Activated T-cell treated with anti-CD3 and anti-CD28 coated beads, Interleukin-2, amount 50 U/mL, for 24 hours (primary cell): ENCODE measurements around the gene CAPN6.

ENCODE experiments used
- DNase-seq: peaks from one replicate; pipeline ENCODE4 v3.0.0-alpha.2; 2020
- H3K27ac Mint-ChIP-seq: 2 replicates; pipeline ENCODE4 v1.8.0; 2020; ENCODE audit warnings: mild to moderate bottlenecking, mixed read lengths
- H3K27me3 Mint-ChIP-seq: 2 replicates; pipeline ENCODE4 v1.8.0; 2020; ENCODE audit warnings: mixed read lengths
- H3K36me3 Mint-ChIP-seq: 2 replicates; pipeline ENCODE4 v1.8.0; 2020; ENCODE audit warnings: low read depth, mixed read lengths
- H3K4me1 Mint-ChIP-seq: 2 replicates; pipeline ENCODE4 v1.8.0; 2020; ENCODE audit warnings: low read depth, mixed read lengths
- H3K4me3 Mint-ChIP-seq: 2 replicates; pipeline ENCODE4 v1.8.0; 2020; ENCODE audit warnings: mild to moderate bottlenecking, moderate library complexity, mixed read lengths
- H3K9me3 Mint-ChIP-seq: 2 replicates; pipeline ENCODE4 v1.8.0; 2020; ENCODE audit warnings: mixed read lengths

CAPN6 gene, protein sequence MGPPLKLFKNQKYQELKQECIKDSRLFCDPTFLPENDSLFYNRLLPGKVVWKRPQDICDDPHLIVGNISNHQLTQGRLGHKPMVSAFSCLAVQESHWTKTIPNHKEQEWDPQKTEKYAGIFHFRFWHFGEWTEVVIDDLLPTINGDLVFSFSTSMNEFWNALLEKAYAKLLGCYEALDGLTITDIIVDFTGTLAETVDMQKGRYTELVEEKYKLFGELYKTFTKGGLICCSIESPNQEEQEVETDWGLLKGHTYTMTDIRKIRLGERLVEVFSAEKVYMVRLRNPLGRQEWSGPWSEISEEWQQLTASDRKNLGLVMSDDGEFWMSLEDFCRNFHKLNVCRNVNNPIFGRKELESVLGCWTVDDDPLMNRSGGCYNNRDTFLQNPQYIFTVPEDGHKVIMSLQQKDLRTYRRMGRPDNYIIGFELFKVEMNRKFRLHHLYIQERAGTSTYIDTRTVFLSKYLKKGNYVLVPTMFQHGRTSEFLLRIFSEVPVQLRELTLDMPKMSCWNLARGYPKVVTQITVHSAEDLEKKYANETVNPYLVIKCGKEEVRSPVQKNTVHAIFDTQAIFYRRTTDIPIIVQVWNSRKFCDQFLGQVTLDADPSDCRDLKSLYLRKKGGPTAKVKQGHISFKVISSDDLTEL

DNA sequence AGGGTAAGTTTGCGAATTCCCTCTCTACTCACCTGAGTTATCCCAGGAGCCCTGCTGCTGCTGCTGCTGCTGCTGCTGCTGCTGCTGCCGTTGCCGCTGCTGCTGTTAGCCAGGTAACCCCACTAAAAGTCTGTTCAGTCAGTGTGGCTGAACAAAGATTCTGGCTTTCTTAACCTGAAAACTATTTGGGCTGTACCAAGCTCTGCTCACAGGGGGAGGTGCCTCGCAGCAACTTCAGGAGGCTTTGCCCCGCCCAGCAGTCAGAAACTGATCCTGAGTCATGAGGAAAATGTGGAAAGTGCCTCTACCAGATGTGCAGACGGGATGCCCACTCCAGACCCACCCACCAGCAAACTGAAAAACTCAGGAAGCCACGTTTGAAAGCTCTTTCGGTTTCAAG is at the start of gene CAPN6:
Gene CAPN6 (minus strand): TSS at position 145 of the 400 bp plus-strand sequence. CDS start 6,547 bp downstream, outside the sequence.
- DNase-seq, result no peak
- no peak within 1 kb of the TSS for H3K27ac Mint-ChIP-seq
- H3K4me1 Mint-ChIP-seq, result no peaks in the 10 kb centered on the region
- H3K27me3 Mint-ChIP-seq, result peaks cover 81% of the 10 kb centered on the region
- H3K9me3 Mint-ChIP-seq, result no peaks in the 10 kb centered on the region
- H3K36me3 Mint-ChIP-seq, result no peaks in the 10 kb centered on the region
- no peak within 1 kb of the TSS for H3K4me3 Mint-ChIP-seq

DNA sequence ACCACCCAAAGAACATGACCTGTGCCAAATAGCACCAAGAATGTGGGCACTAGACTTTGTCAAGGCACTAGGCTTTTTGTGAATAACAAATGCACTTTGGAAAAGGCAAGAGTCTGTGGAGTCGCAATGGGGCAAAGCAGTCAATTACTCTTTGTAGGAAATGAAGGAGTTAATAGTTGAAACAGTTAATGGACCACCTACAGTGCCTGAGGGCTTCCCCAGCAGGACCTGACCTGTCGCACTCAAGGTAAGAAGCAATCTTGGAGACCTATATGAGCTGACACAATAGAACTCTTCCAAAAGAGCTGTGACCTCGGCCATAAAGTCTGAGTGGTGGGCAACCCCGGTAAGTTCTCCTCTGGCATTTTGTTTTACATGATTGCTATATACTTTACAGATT is 49.2 kb upstream of the CAPN6 start:
- Mint-ChIP-seq H3K27ac (no peak overlapping the region), H3K27me3 (peaks cover 24% of the 10 kb centered on the region), H3K4me1 (no peaks in the 10 kb centered on the region), H3K9me3 (no peaks in the 10 kb centered on the region), H3K4me3 (no peak overlapping the region), H3K36me3 (no peaks in the 10 kb centered on the region)
- no peak for DNase-seq

DNA sequence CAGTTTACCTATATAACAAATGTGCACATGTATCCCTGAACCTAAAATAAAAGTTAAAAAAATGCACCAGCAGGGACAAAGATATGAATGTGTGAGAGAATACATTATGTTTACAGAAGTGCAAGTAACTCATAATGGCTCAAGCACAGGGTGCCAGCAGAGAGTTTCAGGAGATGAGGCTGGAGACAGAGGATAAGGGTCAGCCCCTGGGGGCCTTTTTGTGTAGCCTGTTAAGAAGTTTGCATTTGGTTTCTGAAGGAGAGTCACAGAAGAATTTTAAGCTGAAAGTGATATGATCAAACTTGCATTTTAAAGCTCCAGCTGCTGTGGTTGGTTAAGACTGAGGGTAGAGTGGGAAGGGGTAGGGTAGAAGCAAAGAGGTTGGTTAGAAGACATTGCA is 48.6 kb upstream of the CAPN6 start:
- DNase-seq, result no peak
- H3K9me3 Mint-ChIP-seq, result no peaks in the 10 kb centered on the region
- no peaks in the 10 kb centered on the region for H3K4me1 Mint-ChIP-seq
- no peaks in the 10 kb centered on the region for H3K36me3 Mint-ChIP-seq
- peaks cover 24% of the 10 kb centered on the region for H3K27me3 Mint-ChIP-seq
- H3K4me3 Mint-ChIP-seq, result no peak overlapping the region
- H3K27ac Mint-ChIP-seq, result no peak overlapping the region

DNA sequence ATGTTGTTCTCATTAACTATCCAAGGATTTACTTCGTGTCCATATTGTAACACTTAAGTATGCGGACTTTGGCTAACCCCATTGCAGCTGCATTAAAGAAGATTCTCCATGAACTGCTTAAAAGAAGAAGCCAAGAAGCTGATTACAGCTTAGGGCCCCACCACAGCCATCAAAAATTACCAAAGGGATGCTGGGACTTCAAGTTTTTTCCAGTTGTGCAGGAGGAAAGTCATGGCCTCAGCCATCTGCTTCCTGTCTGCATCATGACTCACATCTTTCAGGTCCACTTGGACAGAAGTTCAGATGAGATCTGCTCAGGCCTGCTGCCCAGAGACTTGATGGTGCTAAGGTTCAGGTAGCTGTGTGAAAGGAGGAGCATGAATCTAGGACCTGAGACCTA is 38.8 kb upstream of the CAPN6 start:
- no peak for DNase-seq
- H3K36me3 Mint-ChIP-seq, result no peaks in the 10 kb centered on the region
- H3K4me1 Mint-ChIP-seq, result no peaks in the 10 kb centered on the region
- H3K4me3 Mint-ChIP-seq, result no peak overlapping the region
- H3K9me3 Mint-ChIP-seq, result no peaks in the 10 kb centered on the region
- peaks cover 51% of the 10 kb centered on the region for H3K27me3 Mint-ChIP-seq
- no peak overlapping the region for H3K27ac Mint-ChIP-seq

DNA sequence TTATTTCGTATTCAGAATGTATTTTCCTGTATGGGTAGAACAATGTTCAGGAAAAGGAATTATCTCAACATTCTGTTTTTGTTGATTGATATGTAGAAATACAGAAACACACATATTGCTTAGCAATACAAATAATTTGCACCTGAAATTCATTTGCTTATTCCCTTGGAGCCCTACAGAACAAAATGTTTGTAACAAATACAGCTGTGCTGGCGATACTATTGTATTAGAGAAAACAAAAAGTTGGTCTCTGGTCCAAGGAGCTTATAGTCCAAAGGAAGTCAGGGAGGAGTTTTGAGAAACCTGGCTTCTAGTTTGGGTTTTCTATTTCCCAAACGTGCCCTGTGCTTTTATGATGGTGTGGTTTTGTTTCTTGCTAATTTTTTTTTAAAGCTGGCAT is 37.8 kb upstream of the CAPN6 start:
- Mint-ChIP-seq H3K4me1 (no peaks in the 10 kb centered on the region), H3K27me3 (peaks cover 47% of the 10 kb centered on the region), H3K9me3 (no peaks in the 10 kb centered on the region)

DNA sequence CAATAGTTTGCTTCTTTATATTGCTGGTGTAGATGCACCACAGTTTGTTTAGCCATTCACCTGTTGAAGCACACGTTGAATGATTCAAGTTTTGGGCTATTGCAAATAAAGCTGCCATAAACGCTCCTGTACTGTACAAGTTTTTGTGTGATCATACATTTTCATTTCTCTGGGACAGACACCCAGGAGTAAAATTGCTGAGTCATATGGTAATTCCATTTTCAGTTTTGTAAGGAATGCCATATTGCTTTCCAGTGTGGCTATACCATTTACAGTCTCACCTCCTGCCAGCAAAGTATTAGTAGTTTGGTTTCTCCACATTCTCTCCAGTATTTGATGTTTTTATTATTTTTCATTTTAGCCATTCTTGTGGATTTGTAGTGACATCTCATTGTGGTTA is 32.0 kb upstream of the CAPN6 start:
- no peaks in the 10 kb centered on the region for H3K36me3 Mint-ChIP-seq
- DNase-seq, result no peak
- H3K4me3 Mint-ChIP-seq, result no peak overlapping the region
- peaks cover 27% of the 10 kb centered on the region for H3K27me3 Mint-ChIP-seq
- no peak overlapping the region for H3K27ac Mint-ChIP-seq
- no peaks in the 10 kb centered on the region for H3K9me3 Mint-ChIP-seq
- no peaks in the 10 kb centered on the region for H3K4me1 Mint-ChIP-seq

More for the DNA sequence above, 37.8 kb upstream of the CAPN6 start:
- H3K4me3 Mint-ChIP-seq, result no peak overlapping the region
- no peak overlapping the region for H3K27ac Mint-ChIP-seq
- DNase-seq, result no peak
- H3K36me3 Mint-ChIP-seq, result no peaks in the 10 kb centered on the region

DNA sequence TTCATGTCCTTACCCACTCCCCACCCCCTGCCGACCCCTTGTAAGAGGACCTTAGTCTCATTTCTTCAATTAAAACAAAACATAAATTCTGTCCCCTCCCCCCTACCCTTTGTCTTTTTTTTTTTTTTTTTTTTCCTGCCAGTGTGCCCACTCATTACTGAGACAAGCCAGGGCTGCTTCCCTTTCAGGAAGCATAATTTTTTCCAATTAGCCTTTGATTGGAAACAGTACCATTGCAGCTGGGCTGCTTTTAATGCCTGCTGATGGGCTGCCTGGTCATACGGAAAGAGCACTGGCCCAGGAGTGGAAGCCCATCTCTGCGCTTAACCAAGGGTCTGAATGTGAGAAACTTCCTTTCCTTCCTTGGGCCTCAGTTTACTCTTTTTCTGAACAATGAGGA is 18.6 kb upstream of the CAPN6 start:
- H3K36me3 Mint-ChIP-seq, result no peaks in the 10 kb centered on the region
- H3K27ac Mint-ChIP-seq, result no peak overlapping the region
- H3K27me3 Mint-ChIP-seq, result peaks cover 53% of the 10 kb centered on the region

DNA sequence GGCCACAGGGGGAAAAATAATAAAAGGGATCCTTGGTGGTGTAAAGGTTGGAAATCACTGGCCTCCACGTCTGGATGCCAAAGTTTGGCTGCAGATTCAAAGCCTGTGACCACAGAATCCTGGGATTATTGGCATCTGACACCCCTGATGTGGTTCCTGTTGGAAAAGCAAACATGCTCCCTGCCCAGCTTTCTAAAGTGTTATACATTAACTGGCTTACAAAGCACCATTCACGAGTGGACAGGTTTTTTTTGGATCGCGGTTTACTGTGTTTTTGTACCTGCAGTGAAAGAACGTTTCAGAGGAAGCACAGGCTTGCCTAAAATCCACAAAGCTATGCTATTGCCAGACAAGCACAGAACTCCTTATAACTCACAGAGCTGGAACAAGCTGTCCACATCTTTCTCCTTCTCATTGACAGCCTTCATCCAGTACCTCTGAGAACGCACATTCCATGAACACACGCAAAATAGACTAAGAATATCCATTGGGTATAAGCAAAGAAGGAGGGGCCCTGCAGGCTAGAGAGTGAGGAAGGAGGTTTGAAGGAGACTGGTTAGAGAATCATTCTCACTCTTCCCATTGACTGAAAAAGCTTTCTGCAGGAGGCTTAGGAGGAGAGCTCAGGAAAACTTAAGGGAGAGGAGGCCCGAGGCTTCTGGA is 14.5 kb upstream of the CAPN6 start:
- peaks cover 35% of the 10 kb centered on the region for H3K27me3 Mint-ChIP-seq
- no peak overlapping the region for H3K27ac Mint-ChIP-seq
- no peaks in the 10 kb centered on the region for H3K9me3 Mint-ChIP-seq
- DNase-seq, result no peak
- no peaks in the 10 kb centered on the region for H3K36me3 Mint-ChIP-seq
- H3K4me3 Mint-ChIP-seq, result no peak overlapping the region
- H3K4me1 Mint-ChIP-seq, result no peaks in the 10 kb centered on the region

More for the DNA sequence above, 18.6 kb upstream of the CAPN6 start:
- Mint-ChIP-seq H3K4me1 (no peaks in the 10 kb centered on the region), H3K4me3 (no peak overlapping the region), H3K9me3 (no peaks in the 10 kb centered on the region)
- DNase-seq, result no peak

DNA sequence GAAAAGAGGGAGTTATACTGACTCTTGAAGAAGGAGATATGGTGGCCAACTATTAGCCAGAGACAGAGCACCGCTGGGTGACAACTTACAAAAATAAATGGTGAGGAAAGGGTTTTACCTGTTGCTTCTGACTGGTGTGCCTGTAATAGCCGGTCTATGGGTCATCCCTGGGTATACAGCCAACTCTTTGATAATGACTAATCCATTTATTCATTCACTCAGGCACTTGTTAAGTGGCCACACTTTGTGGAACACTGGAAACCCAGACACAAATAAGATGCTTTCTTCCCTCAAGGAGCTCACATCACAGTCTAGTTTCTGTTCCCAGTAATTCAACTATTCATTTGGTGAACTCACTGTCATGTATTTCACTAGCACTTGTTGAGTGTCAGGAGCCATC is 13.2 kb upstream of the CAPN6 start:
- DNase-seq, result no peak
- Mint-ChIP-seq H3K9me3 (no peaks in the 10 kb centered on the region), H3K36me3 (no peaks in the 10 kb centered on the region), H3K4me1 (no peaks in the 10 kb centered on the region), H3K27ac (no peak overlapping the region), H3K4me3 (no peak overlapping the region), H3K27me3 (peaks cover 29% of the 10 kb centered on the region)

DNA sequence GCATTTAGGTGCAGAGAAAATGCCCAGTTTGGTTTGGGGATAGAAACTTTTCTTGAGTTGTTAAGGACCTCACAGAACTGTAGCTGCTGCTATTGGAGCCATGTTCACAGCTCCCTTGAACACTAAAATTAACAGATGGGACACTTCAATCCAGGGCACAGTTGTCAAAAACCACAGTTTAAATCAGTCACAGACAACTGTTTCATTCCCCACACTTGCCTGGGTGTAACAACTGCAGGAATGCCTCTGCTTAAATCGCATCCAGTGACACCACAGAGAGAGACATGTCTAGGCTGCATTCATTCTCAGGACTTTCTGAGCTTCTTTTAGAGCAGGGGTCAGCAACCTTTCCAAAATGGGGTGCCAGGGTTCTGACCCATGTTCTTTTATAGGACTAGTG is 12.7 kb upstream of the CAPN6 start:
- no peaks in the 10 kb centered on the region for H3K9me3 Mint-ChIP-seq
- no peak overlapping the region for H3K4me3 Mint-ChIP-seq
- no peak for DNase-seq
- H3K4me1 Mint-ChIP-seq, result no peaks in the 10 kb centered on the region
- no peak overlapping the region for H3K27ac Mint-ChIP-seq
- peaks cover 32% of the 10 kb centered on the region for H3K27me3 Mint-ChIP-seq
- H3K36me3 Mint-ChIP-seq, result no peaks in the 10 kb centered on the region

DNA sequence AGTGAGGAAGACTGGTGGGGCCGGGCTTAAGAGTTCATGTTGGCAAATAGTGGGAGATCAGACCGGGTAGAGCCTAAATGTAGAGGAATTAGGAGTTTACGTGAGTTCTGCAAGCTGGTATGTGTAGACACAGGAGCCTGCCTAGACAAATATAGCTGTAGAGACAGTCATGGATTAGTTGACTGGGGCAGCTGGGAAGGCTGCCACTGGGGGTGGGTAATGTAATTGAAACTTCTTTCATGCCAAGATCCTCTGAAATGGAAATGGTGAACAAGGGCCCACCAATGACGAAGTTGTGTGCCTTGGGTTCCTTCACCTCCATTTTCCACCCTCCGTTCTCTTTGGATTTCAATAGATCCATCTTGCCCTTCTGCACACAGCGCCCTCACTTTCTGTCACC is 11.9 kb upstream of the CAPN6 start:
- Mint-ChIP-seq H3K36me3 (no peaks in the 10 kb centered on the region), H3K4me1 (no peaks in the 10 kb centered on the region), H3K27me3 (peaks cover 29% of the 10 kb centered on the region), H3K9me3 (no peaks in the 10 kb centered on the region), H3K27ac (no peak overlapping the region), H3K4me3 (no peak overlapping the region)
- no peak for DNase-seq

DNA sequence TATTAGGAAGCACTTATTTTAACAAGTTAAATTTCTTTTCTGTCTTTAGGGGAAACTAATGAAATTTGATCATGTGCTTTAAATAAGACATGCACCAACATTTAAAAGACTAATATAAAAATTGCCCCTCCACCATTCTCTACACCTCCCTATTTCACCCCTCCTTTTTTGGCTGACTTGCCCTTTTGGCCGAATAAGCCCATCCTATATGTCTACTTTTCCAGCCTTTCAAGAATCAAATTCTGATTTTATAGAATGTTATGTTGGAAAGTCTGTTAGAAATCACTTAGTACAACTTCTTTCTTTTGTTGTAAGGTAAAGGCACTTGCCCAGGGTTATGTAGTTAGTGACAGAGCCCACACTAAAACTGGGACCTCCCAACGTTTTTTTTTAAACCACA is 1.8 kb downstream of the CAPN6 start:
- no peak for DNase-seq
- Mint-ChIP-seq H3K4me1 (no peaks in the 10 kb centered on the region), H3K9me3 (no peaks in the 10 kb centered on the region), H3K4me3 (no peak overlapping the region), H3K36me3 (no peaks in the 10 kb centered on the region), H3K27ac (no peak overlapping the region), H3K27me3 (peaks cover 75% of the 10 kb centered on the region)

DNA sequence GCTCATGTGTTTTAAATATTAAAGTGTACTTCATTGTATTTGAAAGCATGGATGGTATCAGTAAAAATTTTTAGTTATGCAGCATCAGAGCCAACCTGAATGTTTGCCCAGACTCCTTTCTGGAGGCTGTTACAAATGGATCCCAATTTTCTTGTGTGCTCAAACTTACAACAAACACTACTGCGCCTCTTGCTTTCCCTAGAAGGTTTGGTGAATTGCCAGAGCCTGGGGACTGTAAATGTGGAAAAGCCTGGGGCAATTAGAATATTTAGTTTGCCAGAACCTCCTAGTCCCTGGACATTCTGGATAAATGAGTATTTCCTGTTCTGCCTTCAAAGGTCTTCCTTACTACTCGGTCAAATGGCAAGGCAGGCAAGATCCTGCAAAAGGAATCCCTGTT is 4.8 kb downstream of the CAPN6 start:
- H3K4me1 Mint-ChIP-seq, result no peaks in the 10 kb centered on the region
- H3K27me3 Mint-ChIP-seq, result peaks cover 64% of the 10 kb centered on the region
- H3K9me3 Mint-ChIP-seq, result no peaks in the 10 kb centered on the region
- no peak overlapping the region for H3K27ac Mint-ChIP-seq
- no peak overlapping the region for H3K4me3 Mint-ChIP-seq
- H3K36me3 Mint-ChIP-seq, result no peaks in the 10 kb centered on the region
- DNase-seq, result no peak

DNA sequence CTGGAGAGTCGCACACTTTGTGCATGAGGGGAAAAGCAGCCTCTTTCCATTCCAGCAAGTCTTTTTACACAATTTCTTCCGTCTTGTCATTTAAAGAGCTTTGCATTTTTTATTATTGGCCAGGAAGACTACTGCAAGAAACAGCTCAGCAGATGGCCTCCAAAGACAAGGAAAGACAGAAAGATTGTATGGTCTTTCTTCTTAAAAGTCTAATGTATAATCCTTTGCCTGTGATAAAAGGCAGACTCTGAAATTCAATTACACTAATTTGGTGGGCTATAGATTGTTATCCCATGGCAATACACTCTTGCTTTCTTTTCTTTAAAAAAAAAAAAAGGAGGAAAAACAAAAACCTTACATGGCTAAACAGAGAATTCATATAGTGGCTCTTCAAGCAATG is 5.9 kb downstream of the CAPN6 start:
- Mint-ChIP-seq H3K4me1 (no peaks in the 10 kb centered on the region), H3K4me3 (no peak overlapping the region), H3K9me3 (no peaks in the 10 kb centered on the region), H3K27me3 (peaks cover 58% of the 10 kb centered on the region), H3K36me3 (no peaks in the 10 kb centered on the region), H3K27ac (no peak overlapping the region)
- DNase-seq, result no peak

DNA sequence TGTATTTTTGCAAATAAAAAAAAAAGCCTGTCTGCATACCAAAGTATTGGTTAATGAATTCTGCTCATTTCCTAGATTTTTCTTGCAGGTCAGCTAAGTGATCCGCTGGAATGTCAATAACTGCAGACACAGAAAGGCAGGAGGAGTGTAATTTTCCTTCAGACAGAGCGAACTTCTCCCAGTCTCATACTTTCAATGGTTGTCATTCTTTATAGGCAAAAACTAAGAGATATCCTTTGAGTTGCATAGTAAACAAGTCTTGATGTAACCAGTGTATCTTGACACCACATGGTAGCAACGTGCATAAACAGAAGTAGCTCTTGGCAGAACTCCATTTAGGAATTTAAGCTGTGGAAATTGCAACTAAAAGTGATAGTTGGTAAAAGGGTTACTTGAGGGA is 8.2 kb downstream of the CAPN6 start:
- no peaks in the 10 kb centered on the region for H3K36me3 Mint-ChIP-seq
- no peak overlapping the region for H3K4me3 Mint-ChIP-seq
- H3K27ac Mint-ChIP-seq, result no peak overlapping the region
- H3K4me1 Mint-ChIP-seq, result no peaks in the 10 kb centered on the region
- H3K27me3 Mint-ChIP-seq, result peaks cover 52% of the 10 kb centered on the region
- DNase-seq, result no peak
- H3K9me3 Mint-ChIP-seq, result no peaks in the 10 kb centered on the region
